ENCODE data around the gene GSTO1.

DNA sequence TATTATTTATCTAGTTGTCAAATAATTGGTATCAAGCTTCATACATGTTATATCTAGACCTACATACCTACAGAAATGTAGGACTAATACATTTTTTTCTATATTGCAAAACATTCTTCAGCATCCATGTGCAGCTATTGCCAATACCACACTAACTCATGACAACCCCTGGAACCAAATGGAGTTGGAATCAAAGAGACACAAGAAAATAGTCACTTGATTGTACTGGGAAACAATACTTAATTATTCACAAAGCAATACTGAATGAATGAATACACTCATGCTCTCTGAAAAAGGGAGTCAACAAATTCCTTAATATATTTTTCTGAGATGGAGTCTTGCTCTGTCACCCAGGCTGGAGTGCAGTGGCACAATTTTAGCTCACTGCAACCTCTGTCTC, 12.1 kb upstream of the GSTO1 start:
- TF ChIP-seq, protein P1, sequence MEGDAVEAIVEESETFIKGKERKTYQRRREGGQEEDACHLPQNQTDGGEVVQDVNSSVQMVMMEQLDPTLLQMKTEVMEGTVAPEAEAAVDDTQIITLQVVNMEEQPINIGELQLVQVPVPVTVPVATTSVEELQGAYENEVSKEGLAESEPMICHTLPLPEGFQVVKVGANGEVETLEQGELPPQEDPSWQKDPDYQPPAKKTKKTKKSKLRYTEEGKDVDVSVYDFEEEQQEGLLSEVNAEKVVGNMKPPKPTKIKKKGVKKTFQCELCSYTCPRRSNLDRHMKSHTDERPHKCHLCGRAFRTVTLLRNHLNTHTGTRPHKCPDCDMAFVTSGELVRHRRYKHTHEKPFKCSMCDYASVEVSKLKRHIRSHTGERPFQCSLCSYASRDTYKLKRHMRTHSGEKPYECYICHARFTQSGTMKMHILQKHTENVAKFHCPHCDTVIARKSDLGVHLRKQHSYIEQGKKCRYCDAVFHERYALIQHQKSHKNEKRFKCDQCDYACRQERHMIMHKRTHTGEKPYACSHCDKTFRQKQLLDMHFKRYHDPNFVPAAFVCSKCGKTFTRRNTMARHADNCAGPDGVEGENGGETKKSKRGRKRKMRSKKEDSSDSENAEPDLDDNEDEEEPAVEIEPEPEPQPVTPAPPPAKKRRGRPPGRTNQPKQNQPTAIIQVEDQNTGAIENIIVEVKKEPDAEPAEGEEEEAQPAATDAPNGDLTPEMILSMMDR (conservative IDR thresholded peaks at IDR 0.05 in 1 of 2, IDR thresholded peaks at IDR 0.05 in 1 of 2; ENCODE audit: low read depth in 1 of 2, low read length in 2 of 2), result no peak
- no peak for TF ChIP-seq EZH2 (IDR thresholded peaks at IDR 0.05; ENCODE audit: low read length, missing control alignments)
